NCI-H1417 treated with DMSO at 0.1 percent for 48 hours (cell line): ENCODE data around the gene ENO1.
"Not testable (repeated sequence)": the region's sequence is repeated elsewhere in the genome, so short reads cannot be mapped to it uniquely, and the experiment has no call there.

Experiments used
- DNase-seq: peaks from one replicate; lab custom pipeline; 2025; lab: John Stamatoyannopoulos, UW

The ENO1 gene

DNA sequence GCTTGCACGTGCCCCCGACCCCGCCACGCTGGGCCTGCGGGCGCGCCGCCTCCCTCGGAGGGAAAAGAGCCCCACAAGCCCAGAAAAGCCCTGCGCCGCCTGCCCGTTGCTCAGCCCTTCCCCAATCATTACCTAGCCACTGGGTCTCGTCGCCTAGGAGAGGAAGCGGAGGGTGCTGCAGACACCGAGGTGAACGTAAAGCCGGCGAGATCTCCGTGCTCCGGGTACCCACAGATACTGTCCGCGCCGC is at the start of gene ENO1:
TSS of gene ENO1 (minus strand) at position 239 of the 250 bp plus-strand sequence. CDS start 3,778 bp downstream, outside the sequence.
- no peak for DNase-seq

DNA sequence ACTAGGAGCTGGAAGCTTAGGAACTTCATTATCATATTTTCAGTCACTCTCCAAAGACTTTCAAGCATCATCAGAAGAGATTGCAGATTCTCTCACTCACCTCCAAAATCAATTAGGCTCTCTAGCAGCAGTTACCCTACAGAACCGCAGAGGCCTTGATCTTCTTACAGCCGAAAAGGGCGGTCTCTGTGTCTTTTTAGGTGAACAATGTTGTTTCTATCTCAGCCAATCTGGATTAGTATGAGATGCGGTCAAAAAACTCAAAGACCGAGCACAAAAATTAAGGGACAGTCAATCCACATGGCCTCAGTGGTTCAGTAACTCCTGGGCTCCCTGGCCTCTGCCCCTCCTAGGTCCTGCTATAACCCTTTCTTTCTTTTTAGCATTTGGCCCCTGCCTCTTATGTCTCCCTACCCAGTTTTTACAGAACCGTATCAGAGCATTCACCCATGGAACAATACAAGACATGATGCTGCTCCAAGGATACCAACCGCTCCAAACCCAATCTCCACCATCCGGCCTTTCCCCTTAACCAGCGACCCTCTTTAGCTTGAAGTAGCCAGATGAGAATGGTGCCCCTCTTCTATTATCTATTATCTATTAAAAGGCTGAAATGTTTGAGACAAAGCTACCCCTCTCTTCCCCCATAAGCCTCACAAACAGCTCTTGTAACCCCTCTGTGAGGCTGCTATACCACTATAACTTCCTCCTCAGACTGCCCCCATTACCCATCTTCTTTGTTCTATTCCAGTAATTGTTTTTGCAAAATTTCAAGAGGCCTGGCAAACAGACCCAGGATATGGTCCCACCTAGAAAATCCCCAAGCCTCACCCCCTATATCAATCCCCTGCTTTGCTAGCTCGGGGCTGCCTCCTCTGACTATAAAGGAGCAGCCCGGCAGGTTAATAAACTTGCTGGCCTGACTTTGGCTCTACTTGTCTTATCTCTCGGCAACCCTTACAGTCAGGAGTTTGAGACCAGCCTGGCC is 48.5 kb upstream of the ENO1 start:
- no peak for DNase-seq

DNA sequence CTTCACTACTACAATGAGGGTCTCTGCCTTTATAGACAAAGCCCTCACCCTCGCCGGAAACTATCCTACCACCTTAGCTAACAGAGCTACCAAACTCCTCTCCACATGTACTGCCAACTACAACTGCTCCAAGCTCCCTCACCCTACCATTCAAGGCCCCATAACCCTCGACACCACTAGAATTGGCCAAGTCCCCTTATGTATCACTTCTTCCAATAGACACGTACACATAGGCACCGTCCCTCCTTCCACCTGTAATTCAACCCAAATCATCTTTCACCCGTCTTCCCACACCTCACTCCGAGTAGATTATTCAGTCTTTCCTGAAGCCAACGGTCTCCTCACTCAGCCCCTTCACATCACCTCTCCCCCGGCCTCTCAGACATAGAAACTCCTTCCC is 47.5 kb upstream of the ENO1 start:
- DNase-seq: no peak

- no peak for DNase-seq
These were observed 46.9 kb upstream of the ENO1 start for GRCh38 chr1:8925406-8925805.

DNA sequence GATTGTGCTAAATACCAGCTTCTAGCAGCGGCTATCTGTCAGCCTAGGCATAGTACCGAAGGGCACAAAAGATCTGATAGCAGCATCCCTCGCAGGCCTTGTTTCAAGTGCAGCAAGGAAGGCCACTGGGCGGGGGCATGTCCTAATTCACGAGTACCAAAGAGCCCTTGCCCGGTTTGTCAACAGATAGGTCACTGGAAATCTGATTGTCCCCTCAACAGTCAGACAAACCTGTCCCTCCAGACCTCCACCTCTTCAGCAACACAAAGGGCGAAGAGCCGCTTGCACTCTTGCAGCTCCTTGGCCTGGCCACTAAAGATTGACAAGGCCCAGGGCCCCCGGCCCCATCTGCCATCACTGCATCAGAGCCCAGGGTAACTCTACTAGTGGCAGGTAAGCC is 44.5 kb upstream of the ENO1 start:
- no peak for DNase-seq

GRCh38 chr1:8917536-8917935 is 39.0 kb upstream of the ENO1 start:
- DNase-seq: not testable (repeated sequence)

DNA sequence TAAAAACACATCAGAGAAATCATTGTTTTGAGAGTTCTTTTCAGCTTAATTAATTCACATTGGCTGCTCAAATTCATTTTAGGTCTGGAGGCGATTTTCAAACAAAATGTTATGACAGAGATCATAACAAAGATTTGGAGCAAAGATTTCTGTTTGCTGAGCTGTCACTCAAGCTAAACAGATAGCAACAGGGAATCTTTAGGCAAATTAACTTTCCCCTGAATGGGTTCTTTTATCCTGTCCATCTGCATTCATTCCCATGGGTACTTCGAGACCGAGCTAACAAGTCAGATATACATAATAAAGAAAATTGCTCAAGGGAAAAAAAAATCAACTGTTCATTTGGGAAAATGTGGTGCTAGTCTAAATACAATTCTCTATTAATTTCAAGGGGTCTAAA is 37.0 kb upstream of the ENO1 start:
- DNase-seq: no peak

GRCh38 chr1:8914466-8914865 is 36.0 kb upstream of the ENO1 start:
- no peak for DNase-seq

- DNase-seq: no peak
These were observed 35.0 kb upstream of the ENO1 start for GRCh38 chr1:8913457-8913856.

DNA sequence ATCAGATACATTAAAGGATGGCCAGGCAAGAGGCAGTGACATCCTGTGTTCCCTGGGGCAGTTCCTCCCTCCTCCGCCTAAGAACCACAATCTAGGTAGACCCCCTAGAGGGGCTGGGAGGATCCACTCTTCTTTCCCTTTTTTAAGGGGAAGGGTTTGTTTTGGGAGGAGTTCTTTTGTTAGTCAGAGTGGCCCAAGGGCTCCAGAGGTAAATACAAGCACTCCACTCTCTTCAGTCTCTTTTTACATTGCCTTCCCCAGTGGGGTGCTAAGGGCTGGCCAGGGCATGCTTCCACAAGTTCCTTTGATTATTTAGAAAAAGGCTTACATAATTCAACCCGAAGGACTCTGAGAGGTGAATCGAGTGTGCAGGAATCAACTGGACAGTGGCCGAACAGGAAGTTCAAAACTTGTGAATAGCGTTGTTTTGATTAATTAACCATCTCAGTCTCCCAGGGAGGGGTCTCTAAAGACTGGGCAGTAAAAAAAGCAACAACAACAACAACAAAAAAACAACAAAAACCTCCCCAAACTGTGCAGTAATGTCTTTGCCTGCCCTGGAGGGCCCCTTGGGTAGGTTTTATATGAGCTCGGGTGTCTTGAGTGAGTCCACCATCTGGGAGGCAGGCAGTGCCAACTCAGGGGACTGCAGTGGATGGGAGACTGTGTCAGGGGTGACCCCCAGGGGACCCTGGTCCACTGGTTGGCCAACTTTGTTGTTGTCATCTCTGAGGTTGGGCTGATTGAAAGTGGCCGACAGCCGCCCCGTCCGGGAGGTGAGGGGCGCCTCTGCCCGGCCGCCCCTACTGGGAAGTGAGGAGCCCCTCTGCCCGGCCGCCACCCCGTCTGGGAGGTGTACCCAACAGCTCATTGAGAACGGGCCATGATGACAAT is 33.2 kb upstream of the ENO1 start:
- DNase-seq: no peak

- DNase-seq: no peak
These were observed 32.4 kb upstream of the ENO1 start for GRCh38 chr1:8910914-8911313.

DNA sequence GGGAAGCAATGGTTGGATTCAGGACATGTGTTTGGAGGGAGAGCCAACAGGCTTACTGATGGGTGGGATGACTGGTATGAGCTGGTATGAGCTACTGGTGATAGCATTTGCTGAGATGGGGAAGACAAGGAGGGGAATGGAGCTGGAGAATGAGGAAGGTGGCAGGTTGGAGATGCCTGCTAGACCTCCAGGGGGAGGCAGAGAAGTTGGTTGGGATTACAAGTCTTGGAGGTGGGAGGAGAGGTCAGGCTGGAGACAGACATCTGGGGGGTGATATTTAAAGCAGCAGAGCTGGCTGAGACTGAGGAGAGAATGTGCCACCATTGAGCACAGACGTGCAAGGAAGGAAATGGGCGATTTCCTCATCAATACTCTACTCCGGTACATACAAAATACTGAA is 31.8 kb upstream of the ENO1 start:
- DNase-seq: no peak

DNA sequence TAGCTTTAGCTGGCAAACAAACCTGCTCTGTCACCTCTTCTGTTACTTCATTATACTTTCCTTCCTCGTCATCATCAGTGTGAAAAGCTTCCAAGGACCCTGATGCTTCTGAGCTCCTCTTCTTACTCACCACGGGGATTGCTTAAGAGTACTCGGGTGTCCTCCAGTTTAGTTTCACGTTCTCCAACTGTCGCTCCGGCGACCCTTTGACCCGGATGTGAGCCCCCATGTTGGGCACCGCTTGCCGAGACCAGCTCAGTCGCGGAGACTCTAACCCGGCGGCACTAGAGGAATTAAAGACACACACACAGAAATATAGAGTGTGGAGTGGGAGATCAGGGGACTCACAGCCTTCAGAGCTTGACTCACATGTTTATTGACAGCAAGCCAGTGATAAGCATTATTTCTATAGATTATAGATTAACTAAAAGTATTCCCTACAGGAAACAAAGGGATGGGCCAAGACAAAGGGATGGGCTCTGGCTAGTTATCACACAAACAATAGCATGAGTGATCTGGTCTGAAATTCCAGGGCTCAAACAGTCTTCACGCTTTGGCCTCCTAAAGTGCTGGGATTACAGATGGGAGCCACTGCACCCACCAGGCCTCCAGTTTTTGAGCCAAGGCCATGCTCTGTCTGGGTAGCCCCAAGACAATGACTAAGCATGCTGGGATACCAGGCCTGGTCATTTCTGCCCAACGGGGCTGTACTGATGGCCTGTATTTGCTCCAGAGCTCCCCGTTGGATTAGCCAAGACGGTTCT is 30.1 kb upstream of the ENO1 start:
- no peak for DNase-seq

- DNase-seq: no peak
These were observed 27.2 kb upstream of the ENO1 start for GRCh38 chr1:8905582-8906191.

GRCh38 chr1:8903908-8904650 is 25.6 kb upstream of the ENO1 start:
- DNase-seq: no peak

GRCh38 chr1:8903410-8903809 is 24.9 kb upstream of the ENO1 start:
- DNase-seq: no peak

DNA sequence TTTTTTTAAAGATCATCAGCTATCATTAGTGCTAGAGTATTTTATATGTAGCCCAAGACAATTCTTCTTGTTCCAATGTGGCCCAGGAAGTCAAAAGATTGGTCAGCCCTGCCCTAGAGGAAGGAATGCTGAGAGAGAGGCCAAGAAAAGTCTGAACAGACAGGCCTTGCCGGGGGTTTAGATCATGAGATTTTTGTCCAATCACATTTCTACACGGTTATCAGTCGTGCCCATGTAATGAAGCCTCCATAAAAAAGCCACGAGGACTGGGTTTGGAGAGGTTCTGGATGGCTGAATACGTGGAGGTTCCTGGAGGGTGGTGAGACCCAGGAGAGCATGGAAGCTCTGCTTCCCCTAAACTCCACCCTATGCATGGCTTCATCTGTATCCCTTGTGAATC is 24.3 kb upstream of the ENO1 start:
- DNase-seq: no peak

GRCh38 chr1:8900684-8901083 is 22.2 kb upstream of the ENO1 start:
- DNase-seq: not testable (repeated sequence)

DNA sequence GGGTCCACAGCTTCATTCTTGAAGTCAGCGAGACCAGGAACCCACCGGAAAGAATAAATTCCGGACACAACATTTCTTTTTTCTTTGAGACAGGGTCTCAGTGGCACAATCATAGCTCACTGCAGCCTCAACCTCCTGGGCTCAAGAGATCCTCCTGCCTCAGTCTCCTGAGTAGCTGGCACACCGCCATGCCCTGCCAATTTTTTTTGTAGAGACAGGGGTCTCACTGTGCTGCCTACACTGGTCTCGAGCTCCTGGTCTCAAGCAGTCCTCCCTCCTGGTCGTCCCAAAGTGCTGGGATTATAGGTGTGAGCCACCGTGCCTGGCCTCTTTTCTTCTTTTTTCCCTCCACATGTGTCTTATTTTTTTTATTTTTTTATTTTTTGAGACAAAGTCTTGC is 20.6 kb upstream of the ENO1 start:
- DNase-seq: no peak

- DNase-seq: not testable (repeated sequence)
These were observed 19.9 kb upstream of the ENO1 start for GRCh38 chr1:8898418-8898817.

DNA sequence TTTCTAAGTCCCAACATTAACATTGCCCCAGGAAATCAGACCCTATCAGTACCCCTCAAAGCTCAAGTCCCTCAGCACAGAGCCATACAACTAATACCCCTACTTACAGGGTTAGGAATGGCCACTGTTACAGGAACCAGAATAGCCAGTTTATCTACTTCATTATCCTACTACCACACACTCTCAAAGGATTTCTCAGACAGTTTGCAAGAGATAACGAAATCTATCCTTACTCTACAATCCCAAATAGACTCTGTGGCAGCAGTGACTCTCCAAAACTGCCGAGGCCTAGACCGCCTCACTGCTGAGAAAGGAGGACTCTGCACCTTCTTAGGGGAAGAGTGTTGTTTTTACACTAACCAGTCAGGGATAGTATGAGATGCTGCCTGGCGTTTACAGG is 19.0 kb upstream of the ENO1 start:
- not testable (repeated sequence) for DNase-seq
